ENCODE data around the gene NOS1AP.

Gene NOS1AP

GRCh38 chr1:162294015-162294414 is 224.5 kb downstream of the NOS1AP start:
- no peak for TF ChIP-seq JUND (IDR thresholded peaks at IDR 0.05; ENCODE audit: low read depth)
- in situ Hi-C loops (cut with HindIII; ENCODE audit: low pct_unique_long_range_greater_than_20kb, low sequenced_read_pairs): no loop called here

GRCh38 chr1:162297208-162297607 is 227.7 kb downstream of the NOS1AP start:
- in situ Hi-C loops (cut with HindIII; ENCODE audit: low pct_unique_long_range_greater_than_20kb, low sequenced_read_pairs): no loop called here
- TF ChIP-seq JUND (IDR thresholded peaks at IDR 0.05; ENCODE audit: low read depth): no peak
- no peak for DNase-seq (ENCODE audit: low read depth in 1 of 2, low spot score in 1 of 2)

More at GRCh38 chr1:162294015-162294414, 224.5 kb downstream of the NOS1AP start:
- no peak for DNase-seq (ENCODE audit: low read depth in 1 of 2, low spot score in 1 of 2)

- in situ Hi-C loops (cut with HindIII; ENCODE audit: low pct_unique_long_range_greater_than_20kb, low sequenced_read_pairs): no loop called here
- no peak for TF ChIP-seq JUND (IDR thresholded peaks at IDR 0.05; ENCODE audit: low read depth)
- DNase-seq (ENCODE audit: low read depth in 1 of 2, low spot score in 1 of 2): no peak
These were observed 228.8 kb downstream of the NOS1AP start for GRCh38 chr1:162298266-162298665.

GRCh38 chr1:162299018-162299417 is 229.5 kb downstream of the NOS1AP start:
- TF ChIP-seq JUND (IDR thresholded peaks at IDR 0.05; ENCODE audit: low read depth): no peak
- in situ Hi-C loops (cut with HindIII; ENCODE audit: low pct_unique_long_range_greater_than_20kb, low sequenced_read_pairs): no loop called here
- no peak for DNase-seq (ENCODE audit: low read depth in 1 of 2, low spot score in 1 of 2)

GRCh38 chr1:162300057-162300917 is 230.8 kb downstream of the NOS1AP start:
- DNase-seq (ENCODE audit: low read depth in 1 of 2, low spot score in 1 of 2): no peak
- in situ Hi-C loops (cut with HindIII; ENCODE audit: low pct_unique_long_range_greater_than_20kb, low sequenced_read_pairs): no loop called here
- no peak for TF ChIP-seq JUND (IDR thresholded peaks at IDR 0.05; ENCODE audit: low read depth)

GRCh38 chr1:162301696-162302095 is 232.2 kb downstream of the NOS1AP start:
- TF ChIP-seq JUND (IDR thresholded peaks at IDR 0.05; ENCODE audit: low read depth): no peak
- DNase-seq (ENCODE audit: low read depth in 1 of 2, low spot score in 1 of 2): no peak
- in situ Hi-C loops (cut with HindIII; ENCODE audit: low pct_unique_long_range_greater_than_20kb, low sequenced_read_pairs): no loop called here

- in situ Hi-C loops (cut with HindIII; ENCODE audit: low pct_unique_long_range_greater_than_20kb, low sequenced_read_pairs): no loop called here
- TF ChIP-seq JUND (IDR thresholded peaks at IDR 0.05; ENCODE audit: low read depth): no peak
- DNase-seq (ENCODE audit: low read depth in 1 of 2, low spot score in 1 of 2): no peak
These were observed 233.0 kb downstream of the NOS1AP start for GRCh38 chr1:162302306-162303003.

GRCh38 chr1:162303004-162303344 is 233.5 kb downstream of the NOS1AP start:
- TF ChIP-seq JUND (IDR thresholded peaks at IDR 0.05; ENCODE audit: low read depth): no peak
- in situ Hi-C loops (cut with HindIII; ENCODE audit: low pct_unique_long_range_greater_than_20kb, low sequenced_read_pairs): no loop called here
- DNase-seq (ENCODE audit: low read depth in 1 of 2, low spot score in 1 of 2): no peak

GRCh38 chr1:162304736-162305135 is 235.2 kb downstream of the NOS1AP start:
- no peak for DNase-seq (ENCODE audit: low read depth in 1 of 2, low spot score in 1 of 2)
- no peak for TF ChIP-seq JUND (IDR thresholded peaks at IDR 0.05; ENCODE audit: low read depth)
- in situ Hi-C loops (cut with HindIII; ENCODE audit: low pct_unique_long_range_greater_than_20kb, low sequenced_read_pairs): no loop called here

- in situ Hi-C loops (cut with HindIII; ENCODE audit: low pct_unique_long_range_greater_than_20kb, low sequenced_read_pairs): no loop called here
- no peak for TF ChIP-seq JUND (IDR thresholded peaks at IDR 0.05; ENCODE audit: low read depth)
- DNase-seq (ENCODE audit: low read depth in 1 of 2, low spot score in 1 of 2): no peak
These were observed 236.5 kb downstream of the NOS1AP start for GRCh38 chr1:162305969-162306368.

GRCh38 chr1:162310337-162310736 is 240.8 kb downstream of the NOS1AP start:
- TF ChIP-seq JUND (IDR thresholded peaks at IDR 0.05; ENCODE audit: low read depth): no peak
- no peak for DNase-seq (ENCODE audit: low read depth in 1 of 2, low spot score in 1 of 2)
- in situ Hi-C loops (cut with HindIII; ENCODE audit: low pct_unique_long_range_greater_than_20kb, low sequenced_read_pairs): no loop called here

- in situ Hi-C loops (cut with HindIII; ENCODE audit: low pct_unique_long_range_greater_than_20kb, low sequenced_read_pairs): no loop called here
- TF ChIP-seq JUND (IDR thresholded peaks at IDR 0.05; ENCODE audit: low read depth): no peak
- no peak for DNase-seq (ENCODE audit: low read depth in 1 of 2, low spot score in 1 of 2)
These were observed 244.7 kb downstream of the NOS1AP start for GRCh38 chr1:162314206-162314605.

- in situ Hi-C loops (cut with HindIII; ENCODE audit: low pct_unique_long_range_greater_than_20kb, low sequenced_read_pairs): no loop called here
- TF ChIP-seq JUND (IDR thresholded peaks at IDR 0.05; ENCODE audit: low read depth): no peak
- DNase-seq (ENCODE audit: low read depth in 1 of 2, low spot score in 1 of 2): no peak
These were observed 246.2 kb downstream of the NOS1AP start for GRCh38 chr1:162315673-162316072.

Measured in T47D (cell line).